Measurements from ENCODE around the gene KATNBL1. TPM values are rescaled to one million over a fixed set of nuclear protein-coding genes. Genes with fewer than 3 reads are reported as not detected.

Gene KATNBL1
- total RNA-seq, 1 experiment from 2014 or later, result 46.1 TPM

DNA sequence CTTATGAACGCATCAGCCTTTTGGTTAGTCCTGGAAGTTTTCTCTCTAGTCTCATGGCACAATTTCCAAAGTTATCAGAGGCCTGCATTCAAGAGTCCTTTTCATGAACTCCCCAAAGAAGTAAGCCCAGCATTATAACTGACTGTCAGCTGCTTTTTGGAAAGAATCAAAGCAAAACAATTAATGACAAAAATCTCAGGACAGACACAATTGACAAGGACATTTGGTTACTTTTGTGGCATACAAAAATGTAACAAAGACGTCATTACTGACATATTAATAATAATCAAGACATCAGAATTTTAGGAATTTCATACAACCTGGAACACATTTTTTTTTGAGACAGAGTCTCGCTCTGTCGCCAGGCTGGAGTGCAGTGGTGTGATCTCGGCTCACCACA is 21.2 kb downstream of the KATNBL1 start:
- H3K9me3 ChIP-seq (ENCODE audit: control insufficient read depth, insufficient read depth, low read depth, low read length), result no peaks in the 10 kb centered on the region
- ChIA-PET POLR2A (no interaction called here), CTCF (no interaction called here)
- in situ Hi-C loops (cut with HindIII; ENCODE audit: low pct_unique_long_range_greater_than_20kb, low sequenced_read_pairs), result no loop called here
- H3K4me1 ChIP-seq (ENCODE audit: control insufficient read depth, insufficient read depth, low read length), result no peaks in the 10 kb centered on the region
- no peak for DNase-seq (ENCODE audit: low read depth, low spot score)
- TF ChIP-seq TCF7L2 (IDR thresholded peaks at IDR 0.05; ENCODE audit: low read depth, low read length) (no peak), POLR2AphosphoS5 (IDR thresholded peaks at IDR 0.05; ENCODE audit: low read depth, low read length) (no peak), SIN3A (IDR thresholded peaks at IDR 0.05; ENCODE audit: borderline replicate concordance, insufficient read depth, low read depth, low read length) (no peak)
- intact Hi-C loops (cut with micrococcal nuclease; ENCODE audit: unreplicated experiment), result no loop called here
- H3K27ac ChIP-seq (ENCODE audit: low read length), result no peak overlapping the region
- H3K27me3 ChIP-seq (ENCODE audit: control insufficient read depth, insufficient read depth, low read length), result no peaks in the 10 kb centered on the region
- no peak for ATAC-seq
- no TSS peak for BruUV-seq (replicated peaks)
- H3K4me3 ChIP-seq (ENCODE audit: low read depth in 2 of 2, low read length in 2 of 2), result no peak overlapping the region
- H3K36me3 ChIP-seq (ENCODE audit: control insufficient read depth, insufficient read depth, low read length), result no peaks in the 10 kb centered on the region

DNA sequence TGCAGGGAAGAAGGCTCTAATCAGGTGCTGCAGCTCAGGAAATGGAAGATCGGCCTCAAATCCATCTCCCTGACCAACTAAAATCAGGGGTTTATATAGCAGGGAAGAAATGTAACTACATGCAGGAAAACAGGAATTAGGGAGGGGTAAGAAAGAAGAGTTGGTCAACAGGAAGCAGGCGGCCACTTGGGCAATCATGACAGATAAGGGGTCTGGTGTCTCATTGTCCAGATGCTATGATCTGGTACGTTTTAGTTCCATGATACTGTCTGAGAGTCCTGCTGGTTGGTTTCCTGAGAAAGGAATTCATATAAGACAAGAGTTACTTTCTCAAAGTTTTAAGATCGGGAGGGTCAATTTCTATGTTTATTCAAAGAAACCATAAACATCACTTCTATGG is 24.2 kb downstream of the KATNBL1 start:
- Histone ChIP-seq H3K27me3 (ENCODE audit: control insufficient read depth, insufficient read depth, low read length) (no peaks in the 10 kb centered on the region), H3K27ac (ENCODE audit: low read length) (no peak overlapping the region), H3K36me3 (ENCODE audit: control insufficient read depth, insufficient read depth, low read length) (no peaks in the 10 kb centered on the region), H3K9me3 (ENCODE audit: control insufficient read depth, insufficient read depth, low read depth, low read length) (no peaks in the 10 kb centered on the region), H3K4me3 (ENCODE audit: low read depth in 2 of 2, low read length in 2 of 2) (no peak overlapping the region), H3K4me1 (ENCODE audit: control insufficient read depth, insufficient read depth, low read length) (no peaks in the 10 kb centered on the region)
- ChIA-PET POLR2A (no interaction called here), CTCF (no interaction called here)
- in situ Hi-C loops (cut with HindIII; ENCODE audit: low pct_unique_long_range_greater_than_20kb, low sequenced_read_pairs) (no loop called here), intact Hi-C loops (cut with micrococcal nuclease; ENCODE audit: unreplicated experiment) (no loop called here)
- TF ChIP-seq REST (IDR thresholded peaks at IDR 0.05; ENCODE audit: insufficient read depth in 1 of 2, low read depth in 2 of 2, low read length in 1 of 2), result no peak
- TF ChIP-seq POLR2AphosphoS5 (IDR thresholded peaks at IDR 0.05; ENCODE audit: low read depth, low read length), result no peak
- no peak for TF ChIP-seq SIN3A (IDR thresholded peaks at IDR 0.05; ENCODE audit: borderline replicate concordance, insufficient read depth, low read depth, low read length)
- no peak for TF ChIP-seq TCF7L2 (IDR thresholded peaks at IDR 0.05; ENCODE audit: low read depth, low read length)
- TF ChIP-seq, protein P1, sequence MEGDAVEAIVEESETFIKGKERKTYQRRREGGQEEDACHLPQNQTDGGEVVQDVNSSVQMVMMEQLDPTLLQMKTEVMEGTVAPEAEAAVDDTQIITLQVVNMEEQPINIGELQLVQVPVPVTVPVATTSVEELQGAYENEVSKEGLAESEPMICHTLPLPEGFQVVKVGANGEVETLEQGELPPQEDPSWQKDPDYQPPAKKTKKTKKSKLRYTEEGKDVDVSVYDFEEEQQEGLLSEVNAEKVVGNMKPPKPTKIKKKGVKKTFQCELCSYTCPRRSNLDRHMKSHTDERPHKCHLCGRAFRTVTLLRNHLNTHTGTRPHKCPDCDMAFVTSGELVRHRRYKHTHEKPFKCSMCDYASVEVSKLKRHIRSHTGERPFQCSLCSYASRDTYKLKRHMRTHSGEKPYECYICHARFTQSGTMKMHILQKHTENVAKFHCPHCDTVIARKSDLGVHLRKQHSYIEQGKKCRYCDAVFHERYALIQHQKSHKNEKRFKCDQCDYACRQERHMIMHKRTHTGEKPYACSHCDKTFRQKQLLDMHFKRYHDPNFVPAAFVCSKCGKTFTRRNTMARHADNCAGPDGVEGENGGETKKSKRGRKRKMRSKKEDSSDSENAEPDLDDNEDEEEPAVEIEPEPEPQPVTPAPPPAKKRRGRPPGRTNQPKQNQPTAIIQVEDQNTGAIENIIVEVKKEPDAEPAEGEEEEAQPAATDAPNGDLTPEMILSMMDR (IDR thresholded peaks at IDR 0.05), result no peak
- DNase-seq (ENCODE audit: low read depth, low spot score) (no peak), ATAC-seq (no peak)
- no TSS peak for BruUV-seq (replicated peaks)

DNA sequence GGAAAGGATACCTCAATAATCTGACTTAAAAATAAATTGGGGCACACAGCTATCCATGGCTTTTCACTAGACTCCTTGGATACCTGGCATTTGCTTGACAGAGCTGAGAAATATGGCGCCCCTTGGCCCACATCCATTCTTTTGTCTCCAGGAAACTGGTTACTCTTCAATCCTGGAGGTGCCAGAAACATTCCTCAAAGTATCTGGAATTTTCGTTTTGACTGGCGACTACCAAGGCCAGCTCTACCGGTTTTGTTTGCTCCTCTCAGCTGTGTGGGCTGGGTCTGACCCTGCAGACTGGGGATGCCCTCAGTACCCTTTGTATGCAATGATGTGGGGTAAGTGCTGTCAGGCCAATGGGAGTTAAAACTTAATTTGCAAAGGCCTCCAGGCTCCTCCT is 27.0 kb downstream of the KATNBL1 start:
- TF ChIP-seq TCF7L2 (IDR thresholded peaks at IDR 0.05; ENCODE audit: low read depth, low read length) (no peak), REST (IDR thresholded peaks at IDR 0.05; ENCODE audit: insufficient read depth in 1 of 2, low read depth in 2 of 2, low read length in 1 of 2) (no peak), POLR2AphosphoS5 (IDR thresholded peaks at IDR 0.05; ENCODE audit: low read depth, low read length) (no peak), SIN3A (IDR thresholded peaks at IDR 0.05; ENCODE audit: borderline replicate concordance, insufficient read depth, low read depth, low read length) (no peak)
- TF ChIP-seq, protein P1 (IDR thresholded peaks at IDR 0.05), result no peak
- in situ Hi-C loops (cut with HindIII; ENCODE audit: low pct_unique_long_range_greater_than_20kb, low sequenced_read_pairs) (no loop called here), intact Hi-C loops (cut with micrococcal nuclease; ENCODE audit: unreplicated experiment) (no loop called here)
- no TSS peak for BruUV-seq (replicated peaks)
- Histone ChIP-seq H3K27ac (ENCODE audit: low read length) (no peak overlapping the region), H3K9me3 (ENCODE audit: control insufficient read depth, insufficient read depth, low read depth, low read length) (no peaks in the 10 kb centered on the region), H3K36me3 (ENCODE audit: control insufficient read depth, insufficient read depth, low read length) (no peaks in the 10 kb centered on the region), H3K27me3 (ENCODE audit: control insufficient read depth, insufficient read depth, low read length) (no peaks in the 10 kb centered on the region), H3K4me3 (ENCODE audit: low read depth in 2 of 2, low read length in 2 of 2) (no peak overlapping the region), H3K4me1 (ENCODE audit: control insufficient read depth, insufficient read depth, low read length) (no peaks in the 10 kb centered on the region)
- CTCF ChIA-PET, result interaction anchor here (0.5 kb wide), 1 partner anchor 184 kb away, joined by 3 read pairs; no protein-coding TSS in a partner anchor
- no peak for ATAC-seq
- no peak for DNase-seq (ENCODE audit: low read depth, low spot score)
- POLR2A ChIA-PET, result no interaction called here

Measured in Panc1 (cell line).